GM19467 (cell line): ENCODE data around the gene ABHD12.
"Not testable (repeated sequence)": the region's sequence is repeated elsewhere in the genome, so short reads cannot be mapped to it uniquely, and the experiment has no call there.

Experiments used
- ATAC-seq: cut with Tn5 transposase; IDR thresholded peaks from one replicate; pipeline ENCODE4 v1.9.1; 2021; ENCODE audit warnings: mild to moderate bottlenecking, moderate library complexity; ENCODE audit not compliant: unreplicated experiment

The ABHD12 gene

DNA sequence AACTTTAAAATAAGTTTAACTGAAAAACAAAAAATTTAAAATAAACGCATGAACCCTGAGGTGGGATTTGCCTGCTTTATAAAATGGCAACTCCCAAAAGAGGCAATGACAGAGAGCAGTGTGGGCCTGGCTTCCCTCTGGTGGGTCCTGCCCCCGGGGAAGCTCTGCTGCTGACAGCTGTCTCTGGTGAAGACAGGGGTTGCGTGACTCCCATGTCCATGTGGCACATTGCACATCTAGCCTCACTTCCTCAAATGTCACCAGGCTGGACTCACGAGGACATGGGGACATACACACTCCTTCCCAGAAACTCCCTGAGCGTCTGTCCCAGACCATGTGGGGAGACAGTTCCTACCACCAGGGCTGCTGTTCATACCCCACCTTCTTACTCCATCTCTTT, 66.2 kb downstream of the ABHD12 start:
- ATAC-seq, result no peak

DNA sequence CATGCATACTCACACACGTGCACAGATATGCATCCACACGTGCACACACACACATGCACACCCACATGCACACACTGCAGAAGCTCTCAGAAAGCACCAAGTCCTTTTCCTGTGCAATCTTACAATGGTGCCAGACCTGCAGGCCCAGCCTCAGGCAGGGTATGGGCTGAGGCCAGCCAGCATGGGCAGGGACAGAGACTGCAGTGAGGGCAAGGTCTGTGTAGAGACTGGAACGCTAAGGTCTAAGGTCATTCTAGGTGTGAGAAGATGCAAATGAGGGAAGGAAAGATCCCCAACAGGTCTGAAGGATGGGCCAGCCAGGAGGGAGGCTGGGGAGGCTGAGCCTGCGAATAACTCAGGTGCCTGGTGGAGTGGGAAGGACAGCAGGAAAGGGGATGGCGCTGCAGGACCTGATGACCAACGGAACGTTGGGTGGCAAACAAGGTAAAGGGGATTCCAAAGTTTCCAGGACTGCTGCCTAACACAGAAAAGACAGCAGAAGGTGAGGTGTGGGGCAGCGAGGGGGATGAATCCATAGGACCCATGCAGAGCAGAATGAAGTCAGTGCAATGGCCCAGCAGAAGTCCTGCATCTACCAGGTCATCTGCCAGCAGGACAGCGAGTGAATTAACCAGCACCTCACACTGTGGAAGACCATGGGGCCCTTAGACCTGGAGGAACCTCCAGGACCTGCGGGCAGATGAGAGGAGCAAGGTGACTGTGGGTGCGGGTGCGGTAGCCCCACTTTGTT, 67.0 kb downstream of the ABHD12 start:
- ATAC-seq, result no peak

DNA sequence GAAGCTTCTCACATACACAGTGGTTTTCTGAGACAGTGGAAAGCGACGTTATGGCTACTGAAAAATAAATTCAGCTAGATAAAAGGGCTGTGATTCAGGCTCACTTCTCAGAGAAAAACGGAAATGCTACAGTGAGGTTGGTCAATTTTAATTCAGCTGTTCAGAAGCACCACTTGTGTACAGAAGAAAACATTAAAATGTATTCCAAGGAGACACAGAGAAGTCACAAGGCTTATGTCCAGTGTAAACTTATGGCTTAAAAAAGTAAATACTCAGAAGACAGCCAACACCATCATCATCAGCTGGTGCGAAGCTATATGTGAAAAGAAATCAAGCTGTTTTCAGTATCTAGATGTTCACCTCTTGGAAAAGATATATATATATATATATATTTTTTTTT, 68.6 kb downstream of the ABHD12 start:
- ATAC-seq, result no peak

DNA sequence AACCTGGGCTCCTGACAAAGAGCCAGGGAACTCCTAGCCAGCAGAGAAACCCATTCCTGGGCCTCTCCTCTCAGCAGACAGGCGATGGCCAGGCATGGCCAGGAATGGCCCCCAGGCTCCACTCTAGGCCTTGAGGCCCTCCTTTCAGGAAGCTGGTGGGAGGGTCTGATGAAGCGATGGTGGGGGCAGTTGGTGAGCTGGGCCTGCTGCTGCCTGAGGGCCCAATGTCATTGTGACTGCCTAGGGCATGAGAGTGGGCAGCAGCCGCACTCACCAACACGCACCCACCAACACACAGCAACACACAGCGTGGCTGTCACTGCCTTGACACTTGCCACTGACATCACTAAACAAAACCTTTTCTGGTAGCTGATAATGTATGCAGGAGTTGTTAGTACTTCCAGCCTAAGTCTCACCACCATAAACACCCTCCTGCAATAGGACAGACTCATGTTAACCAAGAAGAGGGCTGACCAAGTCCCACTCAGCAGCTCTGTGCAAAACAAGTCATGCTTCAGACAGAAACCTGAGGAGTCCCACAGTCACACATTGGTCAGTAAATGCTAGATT, 69.3 kb downstream of the ABHD12 start:
- no peak for ATAC-seq

DNA sequence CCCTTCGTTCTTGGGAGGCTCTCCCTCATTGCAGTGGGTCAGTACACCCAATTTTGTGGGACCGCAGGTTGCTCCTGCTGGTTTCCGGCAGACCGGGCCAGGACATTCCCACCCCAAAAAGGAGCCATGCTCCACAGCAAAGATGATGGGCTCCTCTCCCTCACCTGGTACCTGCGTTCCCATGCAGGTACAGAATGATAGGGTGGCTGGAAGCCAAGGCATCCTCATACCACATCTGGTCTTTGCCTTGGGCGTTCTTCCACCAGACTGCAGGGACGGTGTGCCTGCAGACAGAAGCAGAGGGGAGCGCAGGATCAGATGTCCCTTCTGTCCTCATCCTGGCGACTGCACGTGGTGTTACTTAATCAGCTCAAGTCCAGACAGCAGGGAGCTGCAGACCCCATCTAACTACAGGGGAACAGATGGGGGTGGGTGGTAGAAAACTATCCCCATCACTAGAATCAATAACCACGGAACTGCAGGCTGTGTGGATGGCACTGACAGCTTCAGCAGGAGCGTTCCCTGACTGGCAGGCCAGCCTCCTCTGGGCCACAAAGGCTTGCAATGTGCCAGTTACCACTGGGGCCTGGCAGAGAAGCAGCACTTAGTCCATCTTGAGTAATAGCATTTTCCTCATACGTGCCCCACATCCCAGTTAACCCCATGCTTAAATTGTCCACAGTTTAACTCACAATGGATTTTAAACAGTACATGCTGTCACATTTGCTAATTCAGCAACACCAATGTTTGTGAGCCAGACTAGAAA, 70.4 kb downstream of the ABHD12 start:
- no peak for ATAC-seq

DNA sequence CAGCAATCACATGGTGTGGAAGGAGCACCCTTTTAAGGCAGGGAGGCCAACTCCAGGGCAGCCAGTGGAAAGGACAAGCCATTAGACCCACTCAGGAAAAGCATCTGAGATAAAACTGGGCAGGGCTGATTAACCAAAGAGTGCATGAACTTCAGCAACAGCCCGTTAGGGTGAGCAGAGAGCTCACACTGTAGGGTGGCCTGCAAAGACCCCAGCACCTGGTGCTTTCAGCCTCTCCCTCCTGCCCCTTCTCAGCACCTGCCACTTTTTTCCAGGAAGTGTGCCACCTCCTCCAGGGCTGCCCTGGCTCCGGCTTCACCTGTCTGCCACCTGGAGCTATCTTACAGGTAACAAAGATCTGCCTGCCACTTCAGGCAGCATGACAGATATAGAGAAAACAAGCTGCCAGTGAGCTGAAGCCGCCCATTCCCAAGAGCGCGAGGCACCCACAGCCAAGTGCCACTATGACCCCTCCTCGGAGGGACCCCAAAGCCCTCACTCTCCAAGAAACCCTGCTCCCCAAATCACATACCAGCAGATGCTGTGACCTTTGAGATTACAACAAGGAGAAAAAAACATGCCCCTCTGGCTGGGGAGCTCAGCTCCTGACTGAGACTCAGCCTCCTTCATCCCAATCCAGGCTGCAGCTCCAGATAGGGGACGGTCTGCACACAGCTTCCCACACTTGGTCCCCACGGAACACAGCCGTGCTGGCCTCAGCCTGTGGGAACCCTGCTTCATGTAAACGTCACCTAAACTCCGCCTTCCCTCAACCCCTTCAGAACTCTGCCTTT, 71.2 kb downstream of the ABHD12 start:
- ATAC-seq, result no peak

DNA sequence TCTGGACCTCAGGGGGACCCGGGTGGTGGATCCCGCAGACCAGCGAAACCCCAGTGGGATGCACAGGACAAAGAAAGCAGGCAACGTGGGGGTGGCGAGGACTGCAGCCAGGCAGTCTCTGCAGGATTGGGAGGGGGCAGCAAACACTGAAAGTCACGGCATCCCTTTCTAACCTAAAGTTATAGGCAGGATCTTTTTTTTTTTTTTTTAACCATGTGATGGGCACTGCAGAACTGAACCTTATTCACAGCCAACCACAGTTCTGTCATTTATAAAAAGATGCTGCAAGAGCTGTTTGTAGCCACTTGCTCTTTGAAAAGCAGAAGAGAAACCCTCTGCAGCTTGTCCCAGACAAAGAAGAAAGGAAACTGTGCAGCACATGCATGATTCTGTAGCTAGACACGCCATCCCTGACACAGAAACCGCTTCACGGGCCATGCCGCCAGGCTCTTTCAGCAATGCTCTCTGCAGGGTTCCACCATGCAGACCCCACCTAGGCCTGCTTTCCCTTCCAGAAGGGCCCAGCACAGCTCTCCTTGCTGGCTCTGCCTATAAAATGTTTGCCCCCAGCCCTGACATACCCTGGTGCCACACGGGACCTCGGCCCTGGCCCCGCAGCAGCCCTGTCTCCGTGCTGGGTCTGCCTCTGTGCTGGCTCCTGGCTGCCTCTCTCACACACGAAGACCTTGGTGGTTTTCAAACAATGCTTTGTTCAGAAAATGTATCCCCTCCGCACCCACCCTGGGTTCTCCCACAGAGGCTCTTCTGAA, 72.0 kb downstream of the ABHD12 start:
- peak; percentile 85 for ATAC-seq

DNA sequence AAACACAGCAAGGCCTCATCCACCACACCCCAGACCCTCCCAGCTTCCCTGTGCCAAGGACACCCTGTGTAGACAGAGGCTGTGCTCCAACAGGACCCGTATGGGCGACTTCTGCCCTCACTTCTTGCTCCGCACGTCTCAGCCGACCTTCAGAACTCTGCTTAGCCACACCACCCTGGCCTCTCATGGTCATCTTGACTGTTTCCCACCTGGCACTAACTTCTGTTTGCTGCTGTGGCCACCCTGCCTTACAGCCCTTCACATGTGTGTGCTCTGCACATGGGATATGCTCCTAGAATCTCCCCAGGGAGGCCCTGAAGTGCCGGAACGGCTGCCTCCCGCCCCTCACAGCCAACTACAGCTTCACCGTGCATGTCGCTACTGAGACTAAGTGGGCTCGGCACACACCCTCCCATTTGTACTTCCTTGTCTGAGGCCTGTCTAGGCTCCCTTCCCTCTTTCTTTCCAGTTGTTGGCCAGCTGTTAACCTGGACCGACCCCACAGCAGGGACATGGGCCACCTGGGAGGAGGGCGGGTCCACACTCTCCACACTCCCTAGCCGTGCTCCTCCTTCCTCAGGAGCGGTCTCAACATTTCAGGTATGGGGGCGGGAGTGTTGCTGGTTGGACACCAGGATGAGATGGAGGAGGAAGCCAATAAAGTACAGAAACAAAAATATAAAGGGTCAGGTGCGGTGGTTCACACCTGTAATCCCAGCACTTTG, 73.1 kb downstream of the ABHD12 start:
- ATAC-seq, result no peak

DNA sequence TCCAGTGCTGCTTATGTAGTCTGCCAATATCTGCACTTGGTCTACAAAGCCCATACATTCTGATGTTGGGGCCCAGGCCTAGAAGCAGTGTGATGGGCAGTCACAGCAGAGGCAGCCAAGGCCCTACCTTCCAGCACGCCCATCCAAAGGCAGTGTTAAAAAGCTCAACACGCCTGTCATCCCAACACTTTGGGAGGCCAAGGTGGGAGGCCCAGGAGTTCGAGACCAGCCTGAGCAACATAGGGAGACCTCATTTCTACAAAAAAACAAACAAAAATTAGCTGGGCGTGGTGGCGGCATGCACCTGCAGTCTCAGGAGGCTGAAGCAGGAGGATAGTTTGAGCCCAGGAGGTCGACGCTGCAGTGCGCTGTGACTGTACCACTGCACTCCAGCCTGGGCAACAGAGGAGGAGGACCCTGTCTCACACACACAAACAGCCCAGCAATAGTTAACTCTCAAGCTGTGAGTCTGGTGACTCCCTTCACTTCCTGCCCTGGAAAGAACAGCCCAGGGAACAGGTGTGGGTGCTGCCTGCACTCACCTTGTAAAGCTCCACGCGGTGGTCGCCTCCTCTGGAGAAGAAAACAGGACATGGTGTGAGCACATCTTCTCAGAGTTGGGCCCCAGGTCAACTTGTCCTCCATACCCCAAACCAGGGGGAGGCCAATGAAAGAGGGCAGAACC, 74.0 kb downstream of the ABHD12 start:
- no peak for ATAC-seq

DNA sequence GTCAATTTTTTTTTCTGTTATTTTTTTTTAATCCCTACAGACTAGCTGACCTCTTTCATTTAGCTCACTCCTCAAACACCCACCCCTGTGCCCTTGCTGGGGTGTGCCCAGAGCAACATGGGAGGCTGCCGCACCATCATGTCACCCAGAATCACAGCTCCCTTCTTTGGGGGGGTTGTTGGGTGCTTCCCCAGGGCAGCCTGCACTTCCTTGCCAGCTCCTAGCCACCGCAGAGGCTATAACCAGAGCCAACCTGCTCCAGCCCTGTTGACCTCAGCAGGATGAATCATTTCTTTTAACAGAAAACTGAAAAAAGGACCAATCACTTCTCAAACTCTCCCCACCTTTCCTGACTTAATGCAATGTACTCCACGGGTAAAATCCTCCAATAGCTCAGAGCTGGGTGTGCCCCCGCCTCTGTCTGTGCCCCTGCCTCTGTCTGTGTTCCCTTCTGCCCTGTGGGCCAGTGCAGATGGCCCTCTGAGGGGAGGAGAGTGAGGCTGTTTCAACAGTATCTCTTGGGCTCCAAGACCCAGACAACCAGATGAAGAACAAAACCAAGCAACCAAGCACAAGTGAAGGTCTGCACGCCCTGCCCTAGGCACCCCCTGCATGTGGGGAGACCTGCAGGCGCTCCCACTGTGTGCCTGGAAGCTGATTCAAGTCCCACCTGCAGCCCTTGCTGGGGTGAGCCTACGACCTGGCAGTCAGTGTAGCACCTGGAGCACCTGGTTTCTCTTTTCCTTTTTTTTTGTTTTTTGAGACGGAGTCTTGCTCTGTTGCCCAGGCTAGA, 75.0 kb downstream of the ABHD12 start:
- ATAC-seq, result no peak

DNA sequence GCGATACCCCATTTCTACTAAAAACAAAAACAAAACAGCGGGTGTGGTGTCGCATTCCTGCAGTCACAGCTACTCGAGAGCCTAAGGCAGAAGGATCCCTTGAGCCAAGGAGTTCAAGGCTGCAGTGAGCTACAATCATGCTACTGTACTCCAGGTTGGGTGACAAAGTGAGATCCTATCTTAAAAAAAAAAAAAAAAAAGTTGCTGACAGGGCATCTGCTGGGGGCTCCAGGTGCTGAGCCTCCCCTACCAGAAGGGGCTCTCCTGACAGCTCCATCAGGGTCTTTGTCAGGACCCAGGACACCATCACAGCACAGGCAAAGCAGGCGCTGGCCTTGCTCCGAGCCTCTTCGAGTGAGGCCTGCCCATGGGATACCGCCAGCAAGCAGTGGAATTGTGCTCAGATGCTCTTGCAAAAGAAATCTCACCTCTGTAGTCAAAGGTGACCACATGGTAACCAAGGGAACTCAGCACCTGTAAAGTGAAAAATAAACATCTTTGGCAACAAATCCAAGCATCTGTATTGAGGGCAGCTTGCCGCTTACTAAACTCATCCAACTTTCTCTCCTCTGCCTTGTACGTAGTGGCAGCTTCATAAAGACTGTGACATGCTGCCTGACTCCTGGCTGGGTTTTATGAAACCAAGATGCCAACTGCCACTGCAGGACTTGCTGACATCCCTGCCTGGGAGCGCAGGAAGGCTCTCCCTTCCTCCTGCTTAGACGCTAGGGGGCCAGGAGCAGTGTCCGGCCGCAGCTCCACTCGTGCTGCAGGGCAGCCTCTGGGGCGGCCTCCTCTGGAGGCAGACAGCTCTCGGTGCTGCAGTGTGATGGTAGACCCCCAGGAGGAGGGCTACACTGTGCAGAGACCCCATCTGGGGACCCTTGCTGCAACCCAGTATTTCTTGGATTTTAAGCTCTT, 75.9 kb downstream of the ABHD12 start:
- no peak for ATAC-seq

DNA sequence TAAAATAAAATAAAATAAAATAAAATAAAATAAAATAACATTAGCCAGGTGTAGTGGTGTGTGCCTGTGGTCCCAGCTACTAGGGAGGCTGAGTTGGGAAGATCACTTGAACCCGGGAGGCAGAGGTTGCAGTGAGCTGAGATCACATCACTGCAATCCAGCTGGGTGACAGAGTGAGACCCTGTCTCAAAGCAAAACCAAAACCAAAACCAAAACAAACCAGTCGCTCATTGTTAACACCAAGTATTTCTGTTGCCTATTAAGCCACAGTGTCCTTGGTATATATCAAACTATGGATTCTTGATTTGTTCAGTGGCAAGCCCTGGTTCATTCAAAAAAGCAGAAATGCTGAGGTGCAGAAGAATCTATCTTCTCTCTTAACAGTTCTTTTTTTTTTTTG, 77.0 kb downstream of the ABHD12 start:
- ATAC-seq, result no peak

DNA sequence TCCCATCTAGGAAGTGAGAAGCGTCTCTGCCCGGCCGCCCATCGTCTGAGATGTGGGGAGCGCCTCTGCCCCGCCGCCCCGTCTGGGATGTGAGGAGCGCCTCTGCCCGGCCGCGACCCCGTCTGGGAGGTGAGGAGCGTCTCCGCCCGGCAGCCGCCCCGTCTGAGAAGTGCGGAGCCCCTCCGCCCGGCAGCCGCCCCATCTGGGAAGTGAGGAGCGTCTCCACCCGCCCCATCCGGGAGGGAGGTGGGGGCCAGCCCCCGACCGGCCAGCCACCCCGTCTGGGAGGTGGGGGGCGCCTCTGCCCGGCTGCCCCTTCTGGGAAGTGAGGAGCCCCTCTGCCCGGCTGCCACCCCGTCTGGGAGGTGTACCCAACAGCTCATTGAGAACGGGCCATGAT, 77.9 kb downstream of the ABHD12 start:
- ATAC-seq, result not testable (repeated sequence)

DNA sequence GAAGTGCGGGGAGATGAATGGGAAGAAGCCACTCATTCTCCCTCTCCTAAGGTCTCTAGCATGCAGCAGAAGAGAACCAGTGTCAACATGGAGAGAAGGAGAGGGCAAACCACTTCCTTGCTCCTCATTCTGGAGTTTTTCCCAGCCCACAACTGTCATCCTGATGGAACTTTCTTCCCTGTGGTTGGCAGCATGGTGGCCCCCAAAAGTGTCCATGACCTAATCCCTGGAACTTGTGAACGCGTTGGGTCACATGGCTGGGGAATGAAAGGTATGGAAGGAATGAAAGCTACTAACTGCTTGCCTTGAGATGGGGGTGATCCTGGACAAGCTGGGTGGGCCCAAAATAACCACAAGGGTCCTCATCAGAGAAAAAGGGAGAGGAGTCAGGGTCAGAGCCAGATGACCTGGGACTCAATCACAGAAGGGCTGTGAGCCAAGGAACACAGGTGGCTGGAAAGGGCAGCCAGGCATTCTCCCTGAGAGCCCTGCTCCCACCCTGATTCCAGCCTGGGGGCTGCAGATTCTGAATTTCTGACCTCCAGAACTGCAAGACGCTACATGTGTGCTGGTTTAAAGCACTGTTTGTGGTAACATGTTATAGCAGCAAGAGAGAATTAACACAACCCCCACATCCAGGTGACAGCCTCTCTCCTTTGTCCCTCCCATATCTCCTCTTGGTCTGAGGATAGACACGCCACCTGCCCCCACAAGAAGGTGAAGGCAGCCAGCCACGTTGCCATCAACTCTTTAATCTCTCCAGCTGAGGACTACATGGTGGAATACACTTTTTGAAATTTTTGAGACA, 79.5 kb downstream of the ABHD12 start:
- ATAC-seq, result no peak

DNA sequence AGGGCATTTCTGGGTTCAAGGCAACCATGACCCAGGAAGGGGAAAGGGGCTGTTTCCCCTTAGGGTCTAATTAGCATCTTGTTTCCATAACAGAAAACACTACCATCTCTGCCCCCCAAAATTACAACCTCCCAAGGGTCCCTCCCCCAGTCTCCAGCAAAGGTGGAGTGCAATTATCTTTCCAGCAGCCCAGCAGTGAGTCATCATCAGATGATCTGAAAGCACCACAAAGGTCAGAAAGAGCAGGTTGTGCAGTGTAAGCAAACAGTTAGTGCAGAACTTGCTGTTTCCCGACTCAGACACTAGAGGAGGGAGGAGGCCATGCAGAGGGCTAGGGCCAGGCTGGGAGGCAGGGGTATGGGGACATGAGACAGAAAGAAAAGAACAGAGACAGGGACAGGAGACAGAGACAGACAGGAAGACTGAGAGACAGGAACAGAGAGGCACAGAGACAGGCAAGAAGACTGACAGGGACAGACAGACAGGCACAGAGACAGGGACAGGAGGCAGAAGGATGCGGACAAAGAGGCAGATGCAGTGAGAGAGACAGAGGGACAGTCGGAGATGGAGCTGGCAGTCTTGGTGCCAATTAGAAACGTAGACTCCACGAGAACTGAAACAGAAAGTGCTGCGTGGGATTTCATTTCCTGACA, 80.2 kb downstream of the ABHD12 start:
- peak; percentile 91 for ATAC-seq
